Measurements from ENCODE around the gene PTGES2.

Gene PTGES2

GRCh38 chr9:128102861-128103588 is 24.5 kb downstream of the PTGES2 start:
- DNase-seq (ENCODE audit: low spot score) = no peak

GRCh38 chr9:128102196-128102595 is 25.3 kb downstream of the PTGES2 start:
- no peak for DNase-seq (ENCODE audit: low spot score)

- no peak for DNase-seq (ENCODE audit: low spot score)
These were observed 25.8 kb downstream of the PTGES2 start for GRCh38 chr9:128101690-128102089.

GRCh38 chr9:128101231-128101661 is 26.3 kb downstream of the PTGES2 start:
- no peak for DNase-seq (ENCODE audit: low spot score)

GRCh38 chr9:128100581-128100980 is 26.9 kb downstream of the PTGES2 start:
- no peak for DNase-seq (ENCODE audit: low spot score)

GRCh38 chr9:128099932-128100491 is 27.5 kb downstream of the PTGES2 start:
- no peak for DNase-seq (ENCODE audit: low spot score)

GRCh38 chr9:128099231-128099931 is 28.1 kb downstream of the PTGES2 start:
- no peak for DNase-seq (ENCODE audit: low spot score)

- peak; percentile 90 for DNase-seq (ENCODE audit: low spot score)
These were observed 29.0 kb downstream of the PTGES2 start for GRCh38 chr9:128098297-128099230.

- no peak for DNase-seq (ENCODE audit: low spot score)
These were observed 29.8 kb downstream of the PTGES2 start for GRCh38 chr9:128097543-128098296.

GRCh38 chr9:128096616-128097536 is 30.7 kb downstream of the PTGES2 start:
- no peak for DNase-seq (ENCODE audit: low spot score)

GRCh38 chr9:128094950-128095544 is 32.5 kb downstream of the PTGES2 start:
- DNase-seq (ENCODE audit: low spot score) = no peak

GRCh38 chr9:128094166-128094949 is 33.2 kb downstream of the PTGES2 start:
- DNase-seq (ENCODE audit: low spot score) = peak; percentile 97

- no peak for DNase-seq (ENCODE audit: low spot score)
These were observed 34.5 kb downstream of the PTGES2 start for GRCh38 chr9:128093011-128093410.

- no peak for DNase-seq (ENCODE audit: low spot score)
These were observed 35.1 kb downstream of the PTGES2 start for GRCh38 chr9:128092199-128092977.

- DNase-seq (ENCODE audit: low spot score) = no peak
These were observed 36.0 kb downstream of the PTGES2 start for GRCh38 chr9:128091571-128091970.

- no peak for DNase-seq (ENCODE audit: low spot score)
These were observed 36.4 kb downstream of the PTGES2 start for GRCh38 chr9:128091144-128091543.

GRCh38 chr9:128089299-128089698 is 38.2 kb downstream of the PTGES2 start:
- DNase-seq (ENCODE audit: low spot score) = no peak

- no peak for DNase-seq (ENCODE audit: low spot score)
These were observed 39.1 kb downstream of the PTGES2 start for GRCh38 chr9:128088253-128088945.

All from COLO829 (cell line).